GM23338 (cell line): ENCODE results near the gene VPREB1.

Source experiments
- CREB1 ChIP-seq: fragments of 250-450 bp; sonication (Bioruptor Pico); IDR thresholded peaks from 2 replicates; pipeline ENCODE4 v1.5.0; 2020; ENCODE audit warnings: low read depth, mild to moderate bottlenecking, moderate library complexity
- EZH2 ChIP-seq: fragments of 200-600 bp; sonication (generic); IDR thresholded peaks from one replicate; pipeline ENCODE4 v1.8.0; 2017; ENCODE audit warnings: antibody characterized with exemption, mild to moderate bottlenecking, low read depth; ENCODE audit not compliant: unreplicated experiment
- POLR2AphosphoS5 ChIP-seq: IDR thresholded peaks from 2 replicates; pipeline ENCODE4 v1.6.1; 2016; ENCODE audit warnings: antibody characterized with exemption, low read depth
- TF ChIP-seq, protein P1 (sequence below), 2 experiments: fragments of 200-600 bp in 1 of 2; sonication (generic) in 1 of 2; conservative IDR thresholded peaks; 2 replicates each; pipeline versions ENCODE4 v1.5.1 to v1.6.1; 2016 to 2017; ENCODE audit warnings: antibody characterized with exemption in 2 of 2, low read depth in 2 of 2, mild to moderate bottlenecking in 2 of 2, moderate library complexity in 1 of 2
- TF ChIP-seq, protein P2 (sequence below): IDR thresholded peaks from one replicate; pipeline ENCODE4 v1.6.1; 2018; ENCODE audit warnings: antibody characterized with exemption; ENCODE audit not compliant: unreplicated experiment

DNA sequence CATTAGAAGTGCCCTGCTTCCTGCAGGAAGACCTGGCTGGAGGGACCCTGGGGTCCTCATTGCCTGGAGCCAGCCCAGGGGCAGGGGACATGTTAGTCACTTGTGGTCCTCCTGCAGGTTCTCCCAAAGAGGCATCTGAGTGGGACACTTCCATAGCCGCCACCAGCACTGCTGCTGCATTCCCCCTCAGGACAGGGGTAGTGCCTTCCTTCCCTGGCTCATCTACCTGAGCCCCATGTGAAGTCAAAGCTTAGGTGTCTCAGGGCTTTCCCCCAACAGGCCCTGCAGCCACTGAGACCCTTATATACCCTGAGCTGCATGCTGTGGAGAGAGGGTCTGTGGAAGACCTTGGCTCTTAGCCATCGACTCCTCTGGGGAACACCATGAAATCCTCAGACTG lies 45.0 kb upstream of the VPREB1 start:
- TF ChIP-seq, protein P1, sequence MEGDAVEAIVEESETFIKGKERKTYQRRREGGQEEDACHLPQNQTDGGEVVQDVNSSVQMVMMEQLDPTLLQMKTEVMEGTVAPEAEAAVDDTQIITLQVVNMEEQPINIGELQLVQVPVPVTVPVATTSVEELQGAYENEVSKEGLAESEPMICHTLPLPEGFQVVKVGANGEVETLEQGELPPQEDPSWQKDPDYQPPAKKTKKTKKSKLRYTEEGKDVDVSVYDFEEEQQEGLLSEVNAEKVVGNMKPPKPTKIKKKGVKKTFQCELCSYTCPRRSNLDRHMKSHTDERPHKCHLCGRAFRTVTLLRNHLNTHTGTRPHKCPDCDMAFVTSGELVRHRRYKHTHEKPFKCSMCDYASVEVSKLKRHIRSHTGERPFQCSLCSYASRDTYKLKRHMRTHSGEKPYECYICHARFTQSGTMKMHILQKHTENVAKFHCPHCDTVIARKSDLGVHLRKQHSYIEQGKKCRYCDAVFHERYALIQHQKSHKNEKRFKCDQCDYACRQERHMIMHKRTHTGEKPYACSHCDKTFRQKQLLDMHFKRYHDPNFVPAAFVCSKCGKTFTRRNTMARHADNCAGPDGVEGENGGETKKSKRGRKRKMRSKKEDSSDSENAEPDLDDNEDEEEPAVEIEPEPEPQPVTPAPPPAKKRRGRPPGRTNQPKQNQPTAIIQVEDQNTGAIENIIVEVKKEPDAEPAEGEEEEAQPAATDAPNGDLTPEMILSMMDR (conservative IDR thresholded peaks at IDR 0.05; ENCODE audit: low read depth in 2 of 2): no peak
- no peak for TF ChIP-seq EZH2
- no peak for TF ChIP-seq CREB1 (CRISPR knock-in tag)
- no peak for TF ChIP-seq POLR2AphosphoS5
- TF ChIP-seq, protein P2, sequence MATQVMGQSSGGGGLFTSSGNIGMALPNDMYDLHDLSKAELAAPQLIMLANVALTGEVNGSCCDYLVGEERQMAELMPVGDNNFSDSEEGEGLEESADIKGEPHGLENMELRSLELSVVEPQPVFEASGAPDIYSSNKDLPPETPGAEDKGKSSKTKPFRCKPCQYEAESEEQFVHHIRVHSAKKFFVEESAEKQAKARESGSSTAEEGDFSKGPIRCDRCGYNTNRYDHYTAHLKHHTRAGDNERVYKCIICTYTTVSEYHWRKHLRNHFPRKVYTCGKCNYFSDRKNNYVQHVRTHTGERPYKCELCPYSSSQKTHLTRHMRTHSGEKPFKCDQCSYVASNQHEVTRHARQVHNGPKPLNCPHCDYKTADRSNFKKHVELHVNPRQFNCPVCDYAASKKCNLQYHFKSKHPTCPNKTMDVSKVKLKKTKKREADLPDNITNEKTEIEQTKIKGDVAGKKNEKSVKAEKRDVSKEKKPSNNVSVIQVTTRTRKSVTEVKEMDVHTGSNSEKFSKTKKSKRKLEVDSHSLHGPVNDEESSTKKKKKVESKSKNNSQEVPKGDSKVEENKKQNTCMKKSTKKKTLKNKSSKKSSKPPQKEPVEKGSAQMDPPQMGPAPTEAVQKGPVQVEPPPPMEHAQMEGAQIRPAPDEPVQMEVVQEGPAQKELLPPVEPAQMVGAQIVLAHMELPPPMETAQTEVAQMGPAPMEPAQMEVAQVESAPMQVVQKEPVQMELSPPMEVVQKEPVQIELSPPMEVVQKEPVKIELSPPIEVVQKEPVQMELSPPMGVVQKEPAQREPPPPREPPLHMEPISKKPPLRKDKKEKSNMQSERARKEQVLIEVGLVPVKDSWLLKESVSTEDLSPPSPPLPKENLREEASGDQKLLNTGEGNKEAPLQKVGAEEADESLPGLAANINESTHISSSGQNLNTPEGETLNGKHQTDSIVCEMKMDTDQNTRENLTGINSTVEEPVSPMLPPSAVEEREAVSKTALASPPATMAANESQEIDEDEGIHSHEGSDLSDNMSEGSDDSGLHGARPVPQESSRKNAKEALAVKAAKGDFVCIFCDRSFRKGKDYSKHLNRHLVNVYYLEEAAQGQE: no peak
